Measurements from ENCODE around the gene DMXL1.

DNA sequence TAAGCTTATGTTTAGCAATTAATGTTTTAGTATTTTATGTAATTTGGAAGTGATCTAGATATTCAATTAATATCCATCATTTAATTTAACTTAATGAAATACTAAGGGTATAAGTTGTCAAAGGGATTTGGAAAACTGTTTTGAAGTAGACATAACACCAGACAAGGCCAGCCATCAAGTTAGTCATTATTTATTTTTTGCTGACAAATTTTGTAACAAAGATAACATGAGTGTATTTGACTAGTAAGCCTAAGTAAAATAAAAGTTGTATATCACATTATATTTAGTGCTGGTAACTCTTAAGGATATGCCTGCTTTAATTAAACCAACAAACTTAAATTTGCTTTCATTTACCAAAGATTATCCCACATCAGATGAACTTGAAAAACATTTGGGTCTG, 159.1 kb downstream of the DMXL1 start:
- TF ChIP-seq, protein P1, sequence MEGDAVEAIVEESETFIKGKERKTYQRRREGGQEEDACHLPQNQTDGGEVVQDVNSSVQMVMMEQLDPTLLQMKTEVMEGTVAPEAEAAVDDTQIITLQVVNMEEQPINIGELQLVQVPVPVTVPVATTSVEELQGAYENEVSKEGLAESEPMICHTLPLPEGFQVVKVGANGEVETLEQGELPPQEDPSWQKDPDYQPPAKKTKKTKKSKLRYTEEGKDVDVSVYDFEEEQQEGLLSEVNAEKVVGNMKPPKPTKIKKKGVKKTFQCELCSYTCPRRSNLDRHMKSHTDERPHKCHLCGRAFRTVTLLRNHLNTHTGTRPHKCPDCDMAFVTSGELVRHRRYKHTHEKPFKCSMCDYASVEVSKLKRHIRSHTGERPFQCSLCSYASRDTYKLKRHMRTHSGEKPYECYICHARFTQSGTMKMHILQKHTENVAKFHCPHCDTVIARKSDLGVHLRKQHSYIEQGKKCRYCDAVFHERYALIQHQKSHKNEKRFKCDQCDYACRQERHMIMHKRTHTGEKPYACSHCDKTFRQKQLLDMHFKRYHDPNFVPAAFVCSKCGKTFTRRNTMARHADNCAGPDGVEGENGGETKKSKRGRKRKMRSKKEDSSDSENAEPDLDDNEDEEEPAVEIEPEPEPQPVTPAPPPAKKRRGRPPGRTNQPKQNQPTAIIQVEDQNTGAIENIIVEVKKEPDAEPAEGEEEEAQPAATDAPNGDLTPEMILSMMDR (IDR thresholded peaks at IDR 0.05), result no peak
- TF ChIP-seq POLR2A (IDR thresholded peaks at IDR 0.05), result no peak
